GM21737 (cell line): ENCODE results near the gene MSLN.
"Not testable (repeated sequence)": the region's sequence is repeated elsewhere in the genome, so short reads cannot be mapped to it uniquely, and the experiment has no call there.

ENCODE experiments used
- ATAC-seq: cut with Tn5 transposase; IDR thresholded peaks from one replicate; pipeline ENCODE4 v1.9.1; 2021; ENCODE audit warnings: mild to moderate bottlenecking, moderate library complexity; ENCODE audit not compliant: unreplicated experiment

Gene MSLN

DNA sequence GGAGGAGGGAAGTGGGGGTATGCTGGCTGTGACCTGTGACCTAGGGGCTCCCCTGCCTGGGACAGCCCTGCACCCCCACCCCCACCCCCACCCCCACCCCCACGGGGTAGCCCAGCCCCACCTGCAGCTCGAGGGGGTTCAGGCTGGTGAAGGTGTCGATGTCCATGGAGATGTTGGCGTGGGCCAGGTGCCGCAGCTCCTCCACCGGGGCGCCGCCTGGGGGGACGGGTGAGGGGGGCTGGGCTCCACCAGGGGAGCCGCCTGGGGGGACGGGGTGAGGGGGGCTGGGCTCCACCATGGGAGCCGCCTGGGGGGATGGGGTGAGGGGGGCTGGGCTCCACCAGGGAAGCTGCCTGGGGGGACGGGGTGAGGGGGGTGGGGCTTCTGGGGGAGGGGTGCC, 9.9 kb downstream of the MSLN start:
- no peak for ATAC-seq

DNA sequence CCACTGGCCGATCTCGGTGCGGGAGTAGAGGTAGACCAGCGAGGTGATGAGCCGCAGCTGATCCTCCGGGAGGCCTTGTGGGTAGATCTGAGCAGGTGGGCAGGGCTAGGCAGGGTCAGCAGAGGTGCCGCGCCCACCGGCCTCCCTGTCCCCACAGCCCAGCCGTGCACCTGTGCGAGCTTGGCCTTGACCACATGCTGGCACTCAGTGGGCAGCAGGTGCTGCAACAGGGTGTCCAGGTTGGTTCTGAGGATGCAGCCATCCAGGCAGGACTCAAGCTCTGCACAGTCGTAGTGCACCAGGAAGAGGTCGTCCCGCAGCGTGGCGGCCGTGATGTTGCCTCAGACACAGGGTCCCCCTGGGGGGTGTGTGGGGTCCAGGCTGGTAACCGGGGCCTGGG, 12.4 kb downstream of the MSLN start:
- ATAC-seq, result no peak

DNA sequence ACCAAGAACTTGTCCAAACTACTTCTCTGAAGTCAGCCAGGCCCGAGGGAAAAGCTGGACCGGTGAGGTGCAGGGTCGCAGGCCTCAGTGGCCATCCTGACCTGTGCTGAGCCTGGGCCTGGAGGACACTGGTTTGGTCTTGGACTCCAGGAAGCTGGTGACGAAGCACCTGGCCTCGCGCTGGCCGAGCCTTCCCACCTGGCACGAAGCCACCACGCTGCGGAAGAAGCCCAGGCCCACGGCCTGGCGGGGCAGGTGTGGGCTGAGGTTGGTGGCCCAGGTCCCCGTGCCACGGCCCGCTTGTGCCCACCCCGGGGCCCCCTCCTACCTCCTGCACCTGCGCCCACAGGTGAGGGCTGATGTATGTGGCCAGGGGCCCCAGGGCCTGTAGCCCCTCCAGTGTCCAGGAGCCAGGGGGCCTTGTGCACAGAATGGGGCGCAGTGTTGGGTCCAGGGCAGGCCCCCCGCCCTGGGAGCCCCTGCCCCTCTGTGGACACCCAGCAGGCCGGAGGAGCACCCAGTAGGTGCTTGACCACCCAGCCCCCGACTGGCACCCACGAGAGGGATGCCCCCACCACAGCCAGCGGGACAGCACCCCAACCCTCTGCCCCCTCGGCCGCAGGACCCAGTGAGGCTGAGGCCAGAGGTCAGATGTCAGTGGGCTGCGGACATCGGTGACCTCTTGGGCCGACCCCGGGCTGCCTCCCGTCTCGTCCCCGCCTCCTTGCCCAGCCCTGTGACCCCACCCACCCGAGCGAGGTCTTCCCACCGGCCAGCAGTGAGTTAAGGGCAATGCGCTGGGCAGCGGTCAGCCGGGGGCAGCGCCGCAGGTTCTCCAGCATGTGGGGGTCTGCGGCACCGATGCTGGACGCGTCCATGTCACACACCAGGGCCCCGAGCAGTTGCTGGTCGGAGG, 13.8 kb downstream of the MSLN start:
- no peak for ATAC-seq

DNA sequence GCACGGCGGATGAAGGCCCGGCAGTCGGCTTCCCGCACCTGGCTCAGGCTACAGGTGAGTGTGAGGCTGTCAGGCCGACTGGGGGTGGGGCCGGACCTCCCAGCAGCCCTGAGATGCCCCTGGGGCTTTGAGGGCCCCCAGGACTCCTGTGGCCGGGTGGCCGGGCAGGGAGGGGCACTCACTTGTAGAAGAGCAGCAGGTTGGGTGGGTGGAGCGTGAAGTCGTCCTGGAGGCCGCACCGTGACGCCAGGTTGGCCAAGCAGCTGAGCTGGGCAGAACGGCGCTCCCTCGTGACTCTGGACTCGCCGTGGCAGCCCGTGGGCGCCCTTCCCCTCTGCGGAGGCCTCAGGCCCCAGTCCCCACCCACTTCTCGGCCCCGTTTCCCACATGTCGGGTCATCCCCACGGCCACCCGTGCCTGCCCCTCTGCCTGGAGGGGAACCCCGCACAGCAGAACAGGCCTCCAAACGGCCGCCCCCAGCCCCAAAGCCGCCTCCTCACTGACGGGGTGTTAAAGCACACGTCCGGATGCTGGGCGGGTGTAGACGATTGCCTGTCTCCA, 14.8 kb downstream of the MSLN start:
- no peak for ATAC-seq

DNA sequence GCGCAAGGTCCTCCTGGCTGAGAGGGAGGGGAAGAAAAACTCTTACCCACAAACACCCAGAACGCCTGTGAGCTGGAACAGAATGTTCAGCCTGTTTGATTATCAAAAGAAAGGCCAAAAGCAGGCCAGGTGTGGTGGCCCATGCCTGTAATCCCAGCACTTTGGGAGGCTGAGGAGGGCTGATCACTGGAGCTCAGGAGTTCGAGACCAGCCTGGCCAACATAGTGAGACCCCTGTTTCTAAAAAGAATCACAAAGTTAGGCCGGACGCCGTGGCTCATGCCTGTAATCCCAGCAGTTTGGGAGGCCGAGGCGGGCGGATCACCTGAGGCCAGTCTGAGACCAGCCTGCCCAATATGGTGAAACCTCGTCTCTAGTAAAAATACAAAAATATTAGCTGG, 15.8 kb downstream of the MSLN start:
- not testable (repeated sequence) for ATAC-seq

DNA sequence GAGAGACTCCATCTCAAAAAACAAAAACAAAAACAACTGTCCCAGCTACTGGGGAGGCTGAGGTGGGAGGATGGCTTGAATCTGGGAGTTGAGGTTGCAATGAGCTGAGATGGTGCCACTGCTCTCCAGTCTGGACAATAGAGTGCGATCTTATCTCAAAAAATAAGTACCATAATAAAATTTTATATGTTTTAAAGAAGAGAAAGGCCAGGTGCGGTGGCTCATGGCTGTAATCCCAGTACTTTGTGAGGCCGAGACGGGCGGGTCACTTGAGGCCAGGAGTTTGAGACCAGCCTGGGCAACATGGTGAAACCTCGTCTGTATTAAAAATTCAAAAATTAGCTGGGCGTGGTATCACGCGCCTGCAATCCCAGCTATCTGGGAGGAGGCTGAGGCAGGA, 16.3 kb downstream of the MSLN start:
- no peak for ATAC-seq

DNA sequence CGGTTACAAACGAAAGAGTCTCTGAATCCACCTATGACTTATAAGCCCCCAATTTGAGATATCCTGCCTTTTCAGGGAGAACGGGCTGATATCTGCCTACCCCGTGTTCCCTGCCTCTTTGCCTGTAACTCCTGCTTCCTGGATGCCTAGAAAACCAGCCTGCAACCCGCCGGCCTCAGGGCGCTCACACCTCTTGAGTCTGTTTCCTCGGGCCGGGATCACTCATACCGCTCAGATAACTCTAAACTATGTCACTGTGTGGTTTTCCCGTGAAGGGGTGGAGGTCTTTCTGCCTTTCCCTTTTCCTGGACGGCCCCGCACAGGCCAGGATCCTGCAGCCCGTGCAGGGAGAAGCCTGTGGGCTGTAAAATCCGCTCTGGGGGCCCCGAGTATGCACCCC, 17.3 kb downstream of the MSLN start:
- ATAC-seq, result no peak

DNA sequence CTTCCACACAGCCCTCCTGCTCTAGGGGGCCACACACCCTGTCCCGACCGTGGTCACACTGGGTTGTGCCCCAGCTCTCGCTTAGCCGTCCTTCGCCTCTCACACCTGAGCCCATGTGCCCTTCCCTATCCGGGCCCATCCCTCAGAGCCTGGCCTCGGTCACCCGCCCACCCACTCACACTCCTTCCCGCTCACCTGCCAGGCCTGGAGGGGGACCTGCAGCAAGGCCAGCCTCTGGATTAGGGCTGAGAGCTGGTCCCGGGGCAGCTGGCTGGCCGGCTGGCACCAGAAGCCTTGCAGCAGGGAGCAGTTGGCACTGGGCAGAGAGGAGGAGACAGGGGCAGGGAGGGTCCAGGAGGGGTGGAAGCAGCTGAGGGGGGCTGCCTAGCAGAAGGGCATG, 17.9 kb downstream of the MSLN start:
- ATAC-seq, result no peak

DNA sequence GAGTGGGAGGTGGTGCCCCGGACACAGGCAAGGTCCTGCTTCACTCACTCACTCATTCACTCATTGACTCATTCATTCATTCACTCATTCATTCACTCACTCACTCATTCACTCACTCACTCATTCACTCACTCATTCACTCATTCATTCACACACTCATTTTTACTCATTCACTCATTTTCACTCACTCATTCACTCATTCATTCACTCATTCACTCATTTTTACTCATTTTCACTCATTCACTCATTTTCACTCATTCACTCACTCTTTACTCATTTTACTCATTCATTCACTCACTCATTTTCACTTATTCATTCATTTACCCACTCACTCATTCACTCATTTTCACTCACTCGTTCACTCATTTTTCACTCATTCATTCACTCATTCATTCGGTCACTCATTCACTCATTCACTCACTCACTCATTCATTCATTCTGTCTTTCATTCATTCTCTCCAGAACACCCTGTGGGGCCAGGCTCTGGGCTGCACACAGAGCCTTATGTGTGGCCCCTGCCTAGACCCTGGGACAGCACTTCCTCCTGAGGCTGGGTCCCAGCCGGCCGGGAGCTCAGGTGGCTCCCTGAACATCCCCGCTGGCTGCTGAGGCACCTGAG, 18.5 kb downstream of the MSLN start:
- ATAC-seq, result no peak

DNA sequence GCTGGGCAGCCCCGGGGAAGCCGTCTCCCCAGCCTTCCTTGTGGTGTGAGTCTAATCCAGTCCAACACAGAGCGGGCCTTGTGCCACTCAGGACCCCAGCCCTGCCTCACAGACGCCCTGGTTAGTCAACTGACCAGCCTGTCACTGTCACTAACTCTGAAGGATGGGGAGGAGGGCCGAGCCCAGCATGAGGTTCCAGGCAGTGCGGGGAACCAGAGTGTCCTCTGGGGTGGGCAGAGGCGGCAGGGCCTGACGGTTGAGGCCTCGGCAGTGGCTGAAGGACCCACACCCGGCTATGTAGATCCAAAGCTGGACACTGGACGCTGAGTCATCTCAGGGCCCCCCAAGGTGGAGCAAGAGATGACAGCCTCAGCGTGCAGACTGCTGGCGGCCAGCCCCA, 19.0 kb downstream of the MSLN start:
- no peak for ATAC-seq

DNA sequence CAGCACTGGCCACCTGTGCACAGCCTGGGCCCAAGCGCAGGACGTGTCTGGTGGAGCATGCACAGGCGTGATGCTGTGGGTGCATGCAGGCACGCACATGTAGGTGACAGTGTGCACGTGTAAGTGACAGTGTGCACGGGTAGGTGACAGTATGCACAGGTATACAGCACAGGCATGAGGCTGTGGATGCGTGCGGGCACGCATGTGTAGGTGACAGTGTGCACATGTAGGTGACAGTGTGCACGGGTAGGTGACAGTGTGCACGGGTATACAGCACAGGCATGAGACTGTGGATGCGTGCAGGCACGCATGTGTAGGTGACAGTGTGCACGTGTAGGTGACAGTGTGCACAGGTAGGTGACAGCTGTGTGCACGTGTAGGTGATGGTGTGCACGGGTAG, 19.8 kb downstream of the MSLN start:
- ATAC-seq, result no peak

DNA sequence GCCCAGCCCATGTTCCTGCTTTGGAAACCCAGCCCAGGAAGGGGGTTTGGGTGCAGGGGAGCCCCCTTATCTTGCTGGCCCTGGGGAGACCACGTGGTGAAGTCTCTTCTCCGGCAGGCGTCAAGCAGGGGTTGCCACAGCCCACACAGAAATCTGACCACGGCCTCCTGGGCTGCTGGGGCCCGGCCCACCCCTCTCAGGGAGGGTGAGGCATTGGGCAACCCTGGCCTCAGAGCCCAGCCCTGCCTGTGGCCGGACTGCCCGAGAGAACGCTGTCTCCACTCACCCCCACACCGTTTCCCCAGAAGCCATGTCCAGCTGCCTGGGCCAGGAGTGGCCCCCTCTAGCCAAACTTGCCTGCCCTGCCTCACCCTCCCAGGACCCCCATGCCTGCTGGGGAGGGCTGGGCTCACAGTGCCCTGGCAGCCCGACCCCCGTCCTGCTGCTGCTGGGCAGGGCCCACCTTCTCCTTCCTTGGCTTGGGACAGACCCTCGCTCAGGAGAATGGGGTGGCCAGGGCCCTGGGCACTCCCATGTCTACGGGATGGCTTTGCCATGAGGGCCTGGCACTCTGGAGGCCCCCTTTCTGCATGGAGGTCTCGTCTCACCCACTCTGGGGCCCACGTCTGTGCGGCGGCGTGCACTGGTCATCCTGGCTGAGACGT, 20.9 kb downstream of the MSLN start:
- no peak for ATAC-seq

DNA sequence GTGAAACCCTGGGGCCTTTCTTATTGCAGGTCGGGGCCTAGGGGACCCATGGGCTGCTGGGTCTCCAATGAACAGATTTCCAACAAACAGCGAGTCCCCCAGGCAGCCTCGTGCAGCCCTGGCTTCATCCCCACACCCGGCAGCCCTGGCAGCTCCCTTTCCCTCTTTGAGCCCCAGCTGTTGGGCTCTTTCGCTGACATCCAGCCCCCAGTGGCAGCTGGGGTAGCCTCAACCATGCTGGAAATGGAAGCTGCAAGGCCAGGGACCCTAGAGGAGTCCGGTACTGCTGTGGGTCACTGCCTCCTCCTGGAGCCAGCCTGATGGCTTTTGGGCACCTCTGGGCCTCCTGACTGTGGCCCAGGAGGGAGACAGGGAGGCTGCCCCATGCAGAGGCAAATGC, 21.7 kb downstream of the MSLN start:
- ATAC-seq, result no peak

DNA sequence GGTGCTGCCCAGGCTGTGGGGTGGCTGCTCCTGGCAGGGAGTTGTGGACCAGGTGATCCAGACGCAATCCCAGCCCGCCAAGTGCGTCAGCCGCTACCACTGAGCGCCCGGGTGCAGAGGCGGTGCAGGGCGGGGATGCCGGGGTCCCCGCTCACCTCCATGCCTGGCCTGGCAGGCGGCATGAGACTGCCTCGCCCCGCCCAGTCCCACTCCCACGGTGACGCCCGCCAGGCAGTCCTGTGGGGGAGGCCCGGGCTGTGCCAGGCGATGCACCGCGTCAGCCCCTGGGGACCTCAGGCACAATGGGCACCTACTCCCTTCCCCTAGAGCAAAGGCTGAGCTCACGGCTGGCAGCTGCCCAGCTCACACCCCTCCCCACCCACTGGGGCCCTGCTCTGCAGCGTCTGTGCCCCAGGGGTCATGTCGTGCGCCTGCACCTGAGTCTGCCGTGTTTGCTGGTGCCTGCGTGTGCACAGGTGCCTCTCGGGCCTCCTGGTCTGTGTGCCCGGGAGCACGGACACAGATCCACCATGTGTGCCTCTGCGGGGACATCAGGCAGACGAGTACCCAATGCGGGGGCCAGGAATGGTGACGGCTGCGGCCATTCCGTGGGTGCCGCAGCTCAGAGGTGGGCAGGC, 22.4 kb downstream of the MSLN start:
- no peak for ATAC-seq

DNA sequence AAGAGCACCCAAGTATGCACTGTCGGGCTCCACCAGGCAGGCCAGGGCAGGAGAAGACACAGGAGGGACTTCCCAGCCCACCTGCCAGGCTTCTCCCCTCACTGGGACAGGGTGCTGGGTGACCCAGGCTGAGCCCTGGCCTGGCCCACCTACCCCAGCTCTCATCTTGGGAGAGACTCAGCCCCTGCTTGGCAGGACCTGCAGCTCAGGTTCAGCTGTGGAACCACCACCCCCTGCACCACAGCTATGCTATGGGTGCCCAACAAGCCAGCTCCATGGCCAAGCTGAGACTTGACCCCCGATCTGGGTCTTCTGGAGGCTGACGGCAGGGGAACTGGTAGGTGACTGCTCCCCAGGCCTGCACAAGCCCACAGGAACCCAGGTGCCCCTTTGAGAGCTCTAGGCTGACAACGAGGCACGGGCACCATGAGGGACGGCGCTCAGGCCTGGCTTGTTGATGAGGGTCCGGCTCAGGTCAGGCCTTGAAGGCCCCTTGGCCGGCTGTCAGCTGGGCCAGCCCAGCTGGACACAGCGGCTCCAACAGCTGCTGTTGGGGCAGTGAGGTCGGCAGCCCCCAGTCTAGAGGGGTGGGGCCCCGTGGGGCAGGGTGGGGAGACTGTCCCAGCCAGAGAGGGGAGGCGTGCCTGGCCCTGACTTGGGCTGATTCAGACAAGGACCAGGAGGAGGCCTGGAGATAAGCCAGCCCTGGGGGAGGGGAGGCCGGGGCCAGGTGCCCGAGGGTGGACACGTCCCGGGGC, 23.0 kb downstream of the MSLN start:
- ATAC-seq, result no peak

DNA sequence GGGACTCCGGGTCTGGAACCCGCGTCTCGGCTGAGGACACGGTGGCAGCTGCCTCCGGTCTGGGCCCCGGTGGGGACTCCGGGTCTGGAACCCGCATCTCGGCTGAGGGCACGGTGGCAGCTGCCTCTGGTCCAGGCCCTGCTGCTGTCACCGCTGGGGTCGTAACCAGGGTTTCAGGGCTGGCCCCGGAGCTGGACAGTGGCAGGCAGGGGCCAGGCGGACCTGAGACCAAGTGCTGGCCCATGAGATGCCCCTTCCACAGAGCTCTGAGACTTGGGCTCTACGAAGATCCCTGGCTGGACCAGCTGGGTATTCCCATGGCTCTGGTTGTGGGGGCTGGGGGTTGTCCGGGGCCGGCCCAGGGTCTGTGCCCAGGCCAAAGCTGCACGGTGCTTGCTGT, 23.9 kb downstream of the MSLN start:
- ATAC-seq, result no peak

DNA sequence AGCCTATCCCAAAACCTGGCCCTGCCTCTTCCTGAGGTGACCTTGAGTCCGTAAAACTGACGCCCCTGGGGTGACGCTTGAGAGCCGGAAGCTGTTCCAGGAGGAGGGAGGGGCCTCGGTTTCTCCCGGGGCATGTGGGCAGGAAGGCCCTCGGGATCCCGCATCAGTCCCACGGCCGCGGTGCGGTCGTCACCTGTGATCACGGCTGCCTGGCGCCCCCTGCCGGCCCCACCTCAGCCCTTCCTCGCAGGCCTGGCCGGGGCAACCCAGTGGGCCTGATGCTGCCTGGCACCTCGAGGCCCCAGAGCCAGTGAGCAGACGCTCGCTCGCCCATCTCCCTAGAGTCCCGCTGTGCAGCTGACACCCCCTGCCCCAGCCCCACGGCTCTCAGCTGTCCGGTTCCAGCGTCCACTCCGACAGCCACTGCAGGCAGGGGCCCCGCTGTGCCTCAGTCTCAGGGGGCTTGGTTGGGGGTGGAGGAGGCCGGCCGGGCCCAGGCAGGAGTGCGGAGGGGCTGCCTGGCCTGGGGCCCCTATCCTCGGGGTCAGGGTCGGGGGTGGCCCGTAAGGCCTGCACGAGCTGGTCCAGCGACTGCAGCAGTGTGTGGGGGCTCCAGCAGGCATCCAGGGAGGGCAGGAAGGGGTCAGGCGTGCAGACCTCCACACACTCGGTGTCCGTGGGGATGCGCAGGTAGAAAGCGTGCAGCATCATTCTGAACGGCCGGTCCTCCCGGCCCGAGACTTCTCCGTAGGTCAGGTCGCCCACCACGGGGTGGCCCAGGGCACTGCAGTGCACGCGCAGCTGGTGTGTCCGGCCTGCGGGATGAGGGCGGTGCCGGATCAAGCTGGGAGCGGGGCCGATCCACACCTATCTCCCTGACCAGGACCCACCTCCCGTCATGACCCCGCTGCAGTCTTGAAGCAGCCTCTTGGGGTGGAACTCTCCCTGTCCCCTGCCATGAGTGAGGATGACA, 25.3 kb downstream of the MSLN start:
- ATAC-seq, result no peak

DNA sequence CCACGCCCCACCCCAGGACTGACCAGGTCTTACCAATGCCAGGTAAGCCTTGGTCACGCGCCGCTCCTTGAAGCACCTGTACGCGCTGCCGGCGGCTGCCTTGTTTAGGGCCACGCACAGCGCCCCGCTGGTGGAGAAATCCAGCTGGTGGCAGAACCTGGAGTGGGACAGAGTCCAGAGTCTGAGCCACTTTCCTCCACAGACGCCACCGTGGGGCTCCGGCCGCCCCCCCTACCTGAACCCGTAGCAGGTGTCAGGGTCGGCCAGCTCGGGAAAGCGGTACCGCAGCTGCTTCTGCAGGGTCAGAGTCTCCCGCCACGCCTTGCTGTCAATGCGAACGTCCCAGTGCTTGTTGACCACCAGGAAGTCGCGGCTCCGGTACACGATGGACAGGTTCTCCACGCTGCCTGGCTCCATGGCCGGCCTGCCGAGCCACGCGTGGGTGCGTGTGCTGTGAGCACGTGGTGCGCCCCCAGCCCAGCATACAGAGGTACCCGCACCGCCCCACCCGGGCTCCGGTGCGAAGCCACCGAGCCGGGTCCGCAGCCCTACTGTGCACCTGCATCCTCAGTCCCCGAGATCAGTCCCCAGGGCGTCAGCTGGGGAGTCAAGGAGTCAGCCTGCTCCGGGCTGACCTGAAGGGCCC, 26.9 kb downstream of the MSLN start:
- no peak for ATAC-seq

DNA sequence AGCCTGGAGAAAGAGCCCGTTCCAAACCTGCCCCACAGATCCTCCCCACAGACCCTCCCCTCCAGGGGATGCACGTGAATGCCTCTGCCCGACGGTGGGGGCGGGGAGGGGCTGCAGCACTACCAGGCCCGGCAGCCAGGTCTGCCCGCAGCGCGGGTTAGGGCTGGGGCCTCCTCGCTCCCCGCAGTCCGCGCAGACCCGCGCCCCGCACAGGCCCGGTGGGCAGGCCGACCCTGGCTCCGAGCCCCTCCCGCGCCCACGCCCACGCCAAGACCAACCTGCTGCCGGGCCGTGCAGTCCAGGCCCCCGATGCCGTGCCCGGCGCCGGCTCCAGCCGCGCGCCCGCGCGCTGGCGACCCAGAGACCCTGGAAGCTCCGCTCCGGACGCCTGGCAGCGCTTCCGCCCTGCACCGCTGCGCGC, 27.5 kb downstream of the MSLN start, which contains the start of gene RPUSD1:
Gene RPUSD1, minus strand, starts transcription at position 404 of the 421 bp plus-strand sequence. CDS start 644 bp downstream, outside the sequence.
- ATAC-seq, result no peak
